GM12878 (cell line): Measurements from ENCODE around the gene TLR9. TPM values are rescaled to one million over a fixed set of nuclear protein-coding genes. Genes with fewer than 3 reads are reported as not detected.

Experiments used
- ATF2 ChIP-seq: IDR thresholded peaks from 2 replicates; pipeline ENCODE4 v1.6.1; 2012; ENCODE audit warnings: low read length, inconsistent platforms
- CHD2 ChIP-seq: IDR thresholded peaks from 2 replicates; pipeline ENCODE4 v1.6.1; 2011; ENCODE audit warnings: low read depth, low read length, improper control_type of control experiment, borderline replicate concordance
- SREBF1 ChIP-seq: IDR thresholded peaks from 2 replicates; pipeline ENCODE4 v1.6.1; 2012; ENCODE audit warnings: mild to moderate bottlenecking, low read length
- ZNF274 ChIP-seq: IDR thresholded peaks from one replicate; pipeline ENCODE4 v1.8.0; 2011; ENCODE audit not compliant: insufficient read length, insufficient read depth
- polyA plus RNA-seq, 11 experiments: library from polyadenylated mRNA; depleted of rRNA in 4 of 11; unstranded in 6 of 11; stranded (reverse) in 5 of 11; fragments of >200 nt; fragmentation: Nextera tagmentation in 4 of 11; fragmentation: Illumina TruSeq in 1 of 11; extraction: Ambion mirVana in 4 of 11; extraction: Trizol in 1 of 11; gene quantifications; 1 replicate in 1 of 11; 2 replicates in 10 of 11; pipeline versions ENCODE4 v1.2.1 to v1.2.3, GENCODE V29; 2011 to 2016; ENCODE audit warnings: inconsistent platforms in 2 of 11, missing spikeins in 2 of 11, low read depth in 1 of 11
- total RNA-seq, 4 experiments: library from RNA; depleted of rRNA in 3 of 4; stranded (reverse); fragments of >200 nt in 3 of 4; fragmentation: Illumina TruSeq in 1 of 4; extraction: Trizol in 1 of 4; gene quantifications; 2 replicates each; pipeline versions ENCODE4 v1.2.1 to v1.2.3, GENCODE V29; 2013 to 2021
- TF ChIP-seq, protein P1 (sequence below): IDR thresholded peaks from 2 replicates; pipeline ENCODE4 v1.6.1; 2011; ENCODE audit warnings: mild to moderate bottlenecking, low read depth, low read length, moderate library complexity; ENCODE audit not compliant: insufficient replicate concordance

Gene TLR9
- total and polyA plus RNA-seq, 10 of the 15 experiments (the other 5 are each of a cell fraction or from before 2014, with no cell fraction given): 0.10 to 4.8 (median 0.53) TPM; not detected in 1

DNA sequence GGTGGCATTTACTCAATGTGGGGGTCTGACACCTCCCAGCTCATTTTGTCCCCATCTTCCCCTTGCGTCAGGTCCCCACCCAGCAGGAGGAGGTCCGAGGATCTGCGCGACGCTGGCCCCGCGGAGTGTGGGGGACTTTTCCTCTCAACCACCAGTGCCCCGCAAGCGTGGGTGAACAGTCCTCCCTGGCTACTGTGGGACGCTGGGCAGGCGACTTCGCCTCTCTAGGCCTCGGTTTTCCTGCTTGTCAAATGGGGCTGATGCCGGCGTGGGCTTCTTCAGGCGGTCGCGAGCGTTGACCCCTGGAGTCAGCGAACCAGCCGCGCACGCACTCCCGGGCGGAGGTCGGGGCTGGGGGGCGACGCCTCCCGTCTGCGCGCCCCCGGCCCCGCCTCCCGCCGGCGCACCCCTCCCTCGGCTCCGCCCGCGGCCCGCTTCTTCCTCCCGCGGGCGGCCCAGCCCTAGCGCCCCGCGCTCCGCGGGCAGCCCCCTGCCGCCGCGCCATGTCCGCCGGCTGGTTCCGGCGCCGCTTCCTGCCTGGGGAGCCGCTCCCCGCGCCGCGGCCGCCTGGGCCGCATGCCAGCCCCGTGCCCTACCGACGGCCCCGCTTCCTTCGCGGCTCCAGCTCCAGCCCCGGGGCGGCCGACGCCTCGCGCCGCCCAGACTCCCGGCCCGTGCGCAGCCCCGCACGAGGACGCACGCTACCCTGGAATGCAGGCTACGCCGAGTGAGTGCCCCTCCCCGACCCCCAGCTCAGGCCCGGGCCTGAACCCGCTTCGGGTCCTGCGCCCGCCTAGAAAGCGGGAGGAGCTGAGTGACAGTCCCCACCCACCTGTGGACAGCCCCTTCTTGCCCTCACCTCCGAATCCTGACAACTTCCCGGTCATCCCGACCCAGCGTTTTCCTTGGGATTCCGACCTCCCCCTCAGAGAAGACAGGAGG is 20.1 kb upstream of the TLR9 start, which contains the start of gene PPM1M (continued):
- TF ChIP-seq, protein P1, sequence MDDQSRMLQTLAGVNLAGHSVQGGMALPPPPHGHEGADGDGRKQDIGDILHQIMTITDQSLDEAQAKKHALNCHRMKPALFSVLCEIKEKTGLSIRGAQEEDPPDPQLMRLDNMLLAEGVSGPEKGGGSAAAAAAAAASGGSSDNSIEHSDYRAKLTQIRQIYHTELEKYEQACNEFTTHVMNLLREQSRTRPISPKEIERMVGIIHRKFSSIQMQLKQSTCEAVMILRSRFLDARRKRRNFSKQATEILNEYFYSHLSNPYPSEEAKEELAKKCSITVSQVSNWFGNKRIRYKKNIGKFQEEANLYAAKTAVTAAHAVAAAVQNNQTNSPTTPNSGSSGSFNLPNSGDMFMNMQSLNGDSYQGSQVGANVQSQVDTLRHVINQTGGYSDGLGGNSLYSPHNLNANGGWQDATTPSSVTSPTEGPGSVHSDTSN: peak; percentile 68
- TF ChIP-seq CHD2 (no peak), ZNF274 (no peak), SREBF1 (no peak), ATF2 (no peak)
